ENCODE measurements around the gene NR2F1.

NR2F1 gene

GRCh38 chr5:93584596-93585040, 1.6 kb downstream of the NR2F1 start:
- TF ChIP-seq, protein P1, sequence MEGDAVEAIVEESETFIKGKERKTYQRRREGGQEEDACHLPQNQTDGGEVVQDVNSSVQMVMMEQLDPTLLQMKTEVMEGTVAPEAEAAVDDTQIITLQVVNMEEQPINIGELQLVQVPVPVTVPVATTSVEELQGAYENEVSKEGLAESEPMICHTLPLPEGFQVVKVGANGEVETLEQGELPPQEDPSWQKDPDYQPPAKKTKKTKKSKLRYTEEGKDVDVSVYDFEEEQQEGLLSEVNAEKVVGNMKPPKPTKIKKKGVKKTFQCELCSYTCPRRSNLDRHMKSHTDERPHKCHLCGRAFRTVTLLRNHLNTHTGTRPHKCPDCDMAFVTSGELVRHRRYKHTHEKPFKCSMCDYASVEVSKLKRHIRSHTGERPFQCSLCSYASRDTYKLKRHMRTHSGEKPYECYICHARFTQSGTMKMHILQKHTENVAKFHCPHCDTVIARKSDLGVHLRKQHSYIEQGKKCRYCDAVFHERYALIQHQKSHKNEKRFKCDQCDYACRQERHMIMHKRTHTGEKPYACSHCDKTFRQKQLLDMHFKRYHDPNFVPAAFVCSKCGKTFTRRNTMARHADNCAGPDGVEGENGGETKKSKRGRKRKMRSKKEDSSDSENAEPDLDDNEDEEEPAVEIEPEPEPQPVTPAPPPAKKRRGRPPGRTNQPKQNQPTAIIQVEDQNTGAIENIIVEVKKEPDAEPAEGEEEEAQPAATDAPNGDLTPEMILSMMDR (conservative IDR thresholded peaks at IDR 0.05; ENCODE audit: control insufficient read depth, insufficient read depth, low read depth, low read length) = no peak
- H3K4me3 ChIP-seq (ENCODE audit: control insufficient read depth, low read depth, low read length) = peak overlapping the region; percentile 90
- DNase-seq (ENCODE audit: low read depth) = no peak

DNA sequence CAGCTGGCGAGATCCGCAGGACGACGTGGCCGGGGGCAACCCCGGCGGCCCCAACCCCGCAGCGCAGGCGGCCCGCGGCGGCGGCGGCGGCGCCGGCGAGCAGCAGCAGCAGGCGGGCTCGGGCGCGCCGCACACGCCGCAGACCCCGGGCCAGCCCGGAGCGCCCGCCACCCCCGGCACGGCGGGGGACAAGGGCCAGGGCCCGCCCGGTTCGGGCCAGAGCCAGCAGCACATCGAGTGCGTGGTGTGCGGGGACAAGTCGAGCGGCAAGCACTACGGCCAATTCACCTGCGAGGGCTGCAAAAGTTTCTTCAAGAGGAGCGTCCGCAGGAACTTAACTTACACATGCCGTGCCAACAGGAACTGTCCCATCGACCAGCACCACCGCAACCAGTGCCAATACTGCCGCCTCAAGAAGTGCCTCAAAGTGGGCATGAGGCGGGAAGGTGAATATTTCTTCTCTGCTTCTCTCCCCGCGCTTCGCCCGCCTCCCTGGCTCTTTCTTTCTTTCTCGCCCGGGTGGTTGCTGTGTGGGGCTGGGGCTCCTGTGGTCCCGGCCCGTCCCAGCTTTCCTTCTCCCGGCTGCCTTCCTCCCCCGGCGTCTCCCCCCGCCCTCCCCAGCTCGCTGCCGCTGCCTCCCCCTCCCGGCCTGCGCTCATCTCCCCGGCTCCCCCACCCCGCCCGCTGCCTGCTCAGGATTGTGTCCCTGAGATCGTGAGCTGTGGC, 2.2 kb downstream of the NR2F1 start:
- DNase-seq (ENCODE audit: low read depth) = no peak
- TF ChIP-seq, protein P1 (conservative IDR thresholded peaks at IDR 0.05; ENCODE audit: control insufficient read depth, insufficient read depth, low read depth, low read length) = no peak
- peak overlapping the region; percentile 90 for H3K4me3 ChIP-seq (ENCODE audit: control insufficient read depth, low read depth, low read length)

GRCh38 chr5:93585767-93586385, 2.9 kb downstream of the NR2F1 start:
- TF ChIP-seq, protein P1 (conservative IDR thresholded peaks at IDR 0.05; ENCODE audit: control insufficient read depth, insufficient read depth, low read depth, low read length) = no peak
- DNase-seq (ENCODE audit: low read depth) = peak; percentile 42
- peak overlapping the region; percentile 90 for H3K4me3 ChIP-seq (ENCODE audit: control insufficient read depth, low read depth, low read length)

GRCh38 chr5:93586736-93587596, 3.9 kb downstream of the NR2F1 start:
- TF ChIP-seq, protein P1 (conservative IDR thresholded peaks at IDR 0.05; ENCODE audit: control insufficient read depth, insufficient read depth, low read depth, low read length) = no peak
- peak overlapping the region; percentile 90 for H3K4me3 ChIP-seq (ENCODE audit: control insufficient read depth, low read depth, low read length)
- peak; percentile 45 for DNase-seq (ENCODE audit: low read depth)

DNA sequence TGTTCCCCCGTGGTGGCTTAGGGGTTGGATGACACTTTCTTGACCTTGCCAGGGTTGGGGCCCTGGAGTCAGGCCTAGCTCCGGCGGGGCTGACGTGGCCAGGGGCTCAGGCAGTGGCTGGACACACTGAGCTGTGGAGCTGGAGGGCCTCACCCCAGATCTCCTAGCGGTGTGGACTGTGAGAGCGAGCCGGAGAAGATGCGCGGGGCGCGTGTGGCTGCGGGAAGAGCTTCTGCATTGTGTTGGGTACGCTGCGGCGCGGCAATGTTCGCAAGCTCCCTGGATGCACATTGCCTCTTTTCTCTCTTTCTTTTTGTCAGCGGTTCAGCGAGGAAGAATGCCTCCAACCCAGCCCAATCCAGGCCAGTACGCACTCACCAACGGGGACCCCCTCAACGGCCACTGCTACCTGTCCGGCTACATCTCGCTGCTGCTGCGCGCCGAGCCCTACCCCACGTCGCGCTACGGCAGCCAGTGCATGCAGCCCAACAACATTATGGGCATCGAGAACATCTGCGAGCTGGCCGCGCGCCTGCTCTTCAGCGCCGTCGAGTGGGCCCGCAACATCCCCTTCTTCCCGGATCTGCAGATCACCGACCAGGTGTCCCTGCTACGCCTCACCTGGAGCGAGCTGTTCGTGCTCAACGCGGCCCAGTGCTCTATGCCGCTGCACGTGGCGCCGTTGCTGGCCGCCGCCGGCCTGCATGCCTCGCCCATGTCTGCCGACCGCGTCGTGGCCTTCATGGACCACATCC, 4.8 kb downstream of the NR2F1 start:
- DNase-seq (ENCODE audit: low read depth) = peak; percentile 51
- TF ChIP-seq, protein P1 (conservative IDR thresholded peaks at IDR 0.05; ENCODE audit: control insufficient read depth, insufficient read depth, low read depth, low read length) = no peak
- H3K4me3 ChIP-seq (ENCODE audit: control insufficient read depth, low read depth, low read length) = peak overlapping the region; percentile 90
